ENCODE data around the gene MAP2K5.

Gene MAP2K5

DNA sequence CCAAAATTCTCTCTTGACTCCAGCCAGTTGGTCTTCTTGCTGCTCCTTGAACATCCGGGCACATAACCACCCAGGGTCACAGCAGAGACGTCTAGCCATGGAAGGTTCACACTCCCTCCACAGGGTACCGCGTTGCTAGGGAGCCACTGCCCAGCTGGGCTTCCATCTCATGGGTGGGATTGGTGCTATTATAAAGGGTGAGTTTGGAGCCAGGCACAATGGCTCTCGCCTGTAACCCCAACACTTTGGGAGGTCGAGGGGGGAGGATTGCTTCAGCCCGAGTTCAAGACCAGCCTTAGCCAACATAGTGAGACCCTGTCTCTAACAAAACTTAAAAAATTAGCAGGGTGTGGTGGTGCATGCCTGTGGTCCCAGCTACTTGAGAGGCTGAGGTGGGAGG lies 265.3 kb downstream of the MAP2K5 start:
- no peak overlapping the region for H3K9ac ChIP-seq (ENCODE audit: low read depth, low read length, poor library complexity)
- H3K23ac ChIP-seq (ENCODE audit: low read depth, low read length, poor library complexity) = no peak overlapping the region
- no peak overlapping the region for H4K8ac ChIP-seq (ENCODE audit: low read depth, low read length)
- H3K79me1 ChIP-seq (ENCODE audit: low read depth, low read length) = no peaks in the 10 kb centered on the region
- H3K27ac ChIP-seq (replicated peaks; ENCODE audit: low read length) = no peak overlapping the region
- no peak overlapping the region for H3K4me2 ChIP-seq (ENCODE audit: insufficient read depth, low read length, poor library complexity, severe bottlenecking)
- no peaks in the 10 kb centered on the region for H3K27me3 ChIP-seq (ENCODE audit: control insufficient read depth in 3 of 3, insufficient read depth in 3 of 3, low read depth in 1 of 3, low read length in 3 of 3)
- H2BK12ac ChIP-seq (ENCODE audit: low read length) = no peak overlapping the region
- H2BK120ac ChIP-seq (ENCODE audit: low read depth, low read length) = no peak overlapping the region
- no peak overlapping the region for H4K91ac ChIP-seq (ENCODE audit: low read depth, low read length, poor library complexity)
- no peak overlapping the region for H2BK5ac ChIP-seq (ENCODE audit: low read length)
- H3K14ac ChIP-seq (ENCODE audit: low read length) = no peak overlapping the region
- H3K4me3 ChIP-seq (ENCODE audit: low read length in 2 of 2) = no peak overlapping the region
- no peak overlapping the region for H3K18ac ChIP-seq (ENCODE audit: low read length)
- no peak for DNase-seq (ENCODE audit: low spot score)
- WGBS, 2 donors (ENCODE audit: extremely low coverage in 2 of 2, insufficient read length in 2 of 2, insufficient replicate concordance in 1 of 2) = no CpG with 5 or more reads among the region's 7 CpGs
- no peaks in the 10 kb centered on the region for H3K9me3 ChIP-seq (replicated peaks in 1 of 2; ENCODE audit: control insufficient read depth in 2 of 2, insufficient read depth in 1 of 2, low read depth in 1 of 2, low read length in 2 of 2)
- H3K36me3 ChIP-seq (replicated peaks in 1 of 2; ENCODE audit: control insufficient read depth in 2 of 2, insufficient read depth in 2 of 2, low read length in 2 of 2) = no peaks in the 10 kb centered on the region
- H3K4me1 ChIP-seq (ENCODE audit: control insufficient read depth in 2 of 2, insufficient read depth in 1 of 2, low read depth in 1 of 2, low read length in 2 of 2) = peaks cover 22 to 42% of the 10 kb centered on the region in 2 donors
- no peak overlapping the region for H3K4ac ChIP-seq (ENCODE audit: low read length)
- H2AK5ac ChIP-seq (ENCODE audit: low read depth, low read length) = no peak overlapping the region
- H2AFZ ChIP-seq (ENCODE audit: low read length) = no peak overlapping the region
- H2BK15ac ChIP-seq (ENCODE audit: low read length) = no peak overlapping the region

DNA sequence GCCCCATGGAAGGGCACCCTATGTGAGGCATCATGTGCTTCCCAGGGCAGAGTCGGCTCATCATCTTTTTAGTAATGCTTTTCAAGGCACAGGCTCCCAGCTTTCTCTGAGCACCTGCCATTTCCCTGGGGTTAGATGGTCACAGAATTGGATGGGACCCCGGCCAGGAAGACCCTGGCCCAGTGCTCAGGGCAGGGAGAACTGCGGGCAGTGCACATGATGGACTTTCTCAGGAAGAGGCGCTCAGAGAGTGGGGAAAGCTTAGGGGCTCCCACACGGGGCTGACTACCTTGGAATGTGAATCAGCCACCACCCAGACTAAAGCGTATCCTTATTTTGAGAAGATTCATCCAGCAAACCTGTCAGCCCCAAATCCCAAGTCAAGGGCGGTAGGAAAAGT lies 266.3 kb downstream of the MAP2K5 start:
- Histone ChIP-seq H3K4me1 (ENCODE audit: control insufficient read depth in 2 of 2, insufficient read depth in 1 of 2, low read depth in 1 of 2, low read length in 2 of 2) (peaks cover 20 to 41% of the 10 kb centered on the region in 2 donors), H3K23ac (ENCODE audit: low read depth, low read length, poor library complexity) (no peak overlapping the region), H3K9ac (ENCODE audit: low read depth, low read length, poor library complexity) (no peak overlapping the region), H2BK12ac (ENCODE audit: low read length) (no peak overlapping the region), H3K79me1 (ENCODE audit: low read depth, low read length) (no peaks in the 10 kb centered on the region), H3K14ac (ENCODE audit: low read length) (no peak overlapping the region), H2AFZ (ENCODE audit: low read length) (no peak overlapping the region), H3K27me3 (ENCODE audit: control insufficient read depth in 3 of 3, insufficient read depth in 3 of 3, low read depth in 1 of 3, low read length in 3 of 3) (no peaks in the 10 kb centered on the region), H3K4ac (ENCODE audit: low read length) (no peak overlapping the region), H3K4me2 (ENCODE audit: insufficient read depth, low read length, poor library complexity, severe bottlenecking) (no peak overlapping the region), H2BK5ac (ENCODE audit: low read length) (no peak overlapping the region), H2AK5ac (ENCODE audit: low read depth, low read length) (no peak overlapping the region), H3K4me3 (ENCODE audit: low read length in 2 of 2) (no peak overlapping the region), H2BK120ac (ENCODE audit: low read depth, low read length) (no peak overlapping the region), H3K9me3 (replicated peaks in 1 of 2; ENCODE audit: control insufficient read depth in 2 of 2, insufficient read depth in 1 of 2, low read depth in 1 of 2, low read length in 2 of 2) (no peaks in the 10 kb centered on the region), H3K18ac (ENCODE audit: low read length) (no peak overlapping the region), H4K8ac (ENCODE audit: low read depth, low read length) (no peak overlapping the region), H3K36me3 (replicated peaks in 1 of 2; ENCODE audit: control insufficient read depth in 2 of 2, insufficient read depth in 2 of 2, low read length in 2 of 2) (no peaks in the 10 kb centered on the region), H3K27ac (replicated peaks; ENCODE audit: low read length) (no peak overlapping the region), H4K91ac (ENCODE audit: low read depth, low read length, poor library complexity) (no peak overlapping the region), H2BK15ac (ENCODE audit: low read length) (no peak overlapping the region)
- no CpG with 5 or more reads among the region's 7 CpGs for WGBS, 2 donors (ENCODE audit: extremely low coverage in 2 of 2, insufficient read length in 2 of 2, insufficient replicate concordance in 1 of 2)
- DNase-seq (ENCODE audit: low spot score) = no peak

DNA sequence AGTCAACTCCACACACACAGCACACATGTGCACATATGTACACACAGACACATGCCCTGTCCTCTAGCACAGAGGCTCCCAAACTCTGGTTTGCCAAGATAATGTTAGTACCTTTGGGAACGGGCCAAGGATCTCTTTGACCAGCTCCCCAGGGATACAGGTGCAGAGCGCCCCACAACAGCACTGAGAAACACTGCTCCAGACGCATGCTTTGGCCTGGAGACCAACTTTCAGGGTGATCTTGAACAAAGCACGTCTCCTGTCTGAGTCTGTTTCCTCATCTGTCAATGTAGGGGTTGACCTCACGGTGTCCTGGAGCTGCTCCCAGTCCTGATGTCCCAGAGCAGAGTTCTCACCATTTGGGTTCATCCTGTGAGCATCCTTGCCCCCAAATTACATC lies 266.9 kb downstream of the MAP2K5 start:
- H3K4ac ChIP-seq (ENCODE audit: low read length) = no peak overlapping the region
- no peak overlapping the region for H4K91ac ChIP-seq (ENCODE audit: low read depth, low read length, poor library complexity)
- H3K79me1 ChIP-seq (ENCODE audit: low read depth, low read length) = no peaks in the 10 kb centered on the region
- no peaks in the 10 kb centered on the region for H3K27me3 ChIP-seq (ENCODE audit: control insufficient read depth in 3 of 3, insufficient read depth in 3 of 3, low read depth in 1 of 3, low read length in 3 of 3)
- no peak overlapping the region for H3K14ac ChIP-seq (ENCODE audit: low read length)
- no peak overlapping the region for H2BK120ac ChIP-seq (ENCODE audit: low read depth, low read length)
- H3K4me2 ChIP-seq (ENCODE audit: insufficient read depth, low read length, poor library complexity, severe bottlenecking) = no peak overlapping the region
- no peak overlapping the region for H2AFZ ChIP-seq (ENCODE audit: low read length)
- H3K9me3 ChIP-seq (replicated peaks in 1 of 2; ENCODE audit: control insufficient read depth in 2 of 2, insufficient read depth in 1 of 2, low read depth in 1 of 2, low read length in 2 of 2) = no peaks in the 10 kb centered on the region
- no peak overlapping the region for H4K8ac ChIP-seq (ENCODE audit: low read depth, low read length)
- H2BK12ac ChIP-seq (ENCODE audit: low read length) = no peak overlapping the region
- no peak overlapping the region for H2BK5ac ChIP-seq (ENCODE audit: low read length)
- no peak overlapping the region for H3K9ac ChIP-seq (ENCODE audit: low read depth, low read length, poor library complexity)
- no peak for DNase-seq (ENCODE audit: low spot score)
- H3K36me3 ChIP-seq (replicated peaks in 1 of 2; ENCODE audit: control insufficient read depth in 2 of 2, insufficient read depth in 2 of 2, low read length in 2 of 2) = no peaks in the 10 kb centered on the region
- H3K18ac ChIP-seq (ENCODE audit: low read length) = no peak overlapping the region
- no peak overlapping the region for H2BK15ac ChIP-seq (ENCODE audit: low read length)
- no peak overlapping the region for H3K27ac ChIP-seq (replicated peaks; ENCODE audit: low read length)
- no peak overlapping the region for H3K23ac ChIP-seq (ENCODE audit: low read depth, low read length, poor library complexity)
- no peak overlapping the region for H3K4me3 ChIP-seq (ENCODE audit: low read length in 2 of 2)
- no peak overlapping the region for H2AK5ac ChIP-seq (ENCODE audit: low read depth, low read length)
- WGBS, 2 donors (ENCODE audit: extremely low coverage in 2 of 2, insufficient read length in 2 of 2, insufficient replicate concordance in 1 of 2) = no CpG with 5 or more reads among the region's 5 CpGs
- H3K4me1 ChIP-seq (ENCODE audit: control insufficient read depth in 2 of 2, insufficient read depth in 1 of 2, low read depth in 1 of 2, low read length in 2 of 2) = peaks cover 14 to 34% of the 10 kb centered on the region in 2 donors

DNA sequence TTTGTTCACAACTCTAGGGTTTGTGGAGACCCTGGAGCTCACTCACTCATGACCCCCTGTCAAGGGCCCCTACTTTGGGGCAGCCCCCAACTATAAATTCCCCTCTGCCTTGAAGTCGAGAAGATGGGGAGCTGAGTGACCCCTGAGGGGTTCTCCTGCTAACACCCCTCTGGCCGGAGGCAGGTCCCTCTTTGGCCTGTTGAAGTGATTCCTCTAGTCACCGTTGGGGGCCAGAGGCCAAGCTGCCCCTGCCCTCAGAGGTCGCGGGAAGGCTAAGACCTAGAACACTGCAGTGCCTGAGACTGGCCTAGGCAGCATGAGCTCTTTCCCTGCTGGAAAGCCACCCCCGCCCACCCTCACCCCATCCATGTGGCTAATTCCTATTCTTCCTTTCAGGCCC lies 267.4 kb downstream of the MAP2K5 start:
- H3K4me3 ChIP-seq (ENCODE audit: low read length in 2 of 2) = no peak overlapping the region
- no peaks in the 10 kb centered on the region for H3K27me3 ChIP-seq (ENCODE audit: control insufficient read depth in 3 of 3, insufficient read depth in 3 of 3, low read depth in 1 of 3, low read length in 3 of 3)
- H3K79me1 ChIP-seq (ENCODE audit: low read depth, low read length) = no peaks in the 10 kb centered on the region
- H2BK120ac ChIP-seq (ENCODE audit: low read depth, low read length) = no peak overlapping the region
- no peak overlapping the region for H3K14ac ChIP-seq (ENCODE audit: low read length)
- H3K23ac ChIP-seq (ENCODE audit: low read depth, low read length, poor library complexity) = no peak overlapping the region
- H3K9ac ChIP-seq (ENCODE audit: low read depth, low read length, poor library complexity) = no peak overlapping the region
- no peaks in the 10 kb centered on the region for H3K36me3 ChIP-seq (replicated peaks in 1 of 2; ENCODE audit: control insufficient read depth in 2 of 2, insufficient read depth in 2 of 2, low read length in 2 of 2)
- WGBS, 2 donors (ENCODE audit: extremely low coverage in 2 of 2, insufficient read length in 2 of 2, insufficient replicate concordance in 1 of 2) = no CpG with 5 or more reads among the region's 6 CpGs
- no peak overlapping the region for H2BK5ac ChIP-seq (ENCODE audit: low read length)
- no peak overlapping the region for H2BK15ac ChIP-seq (ENCODE audit: low read length)
- H3K9me3 ChIP-seq (replicated peaks in 1 of 2; ENCODE audit: control insufficient read depth in 2 of 2, insufficient read depth in 1 of 2, low read depth in 1 of 2, low read length in 2 of 2) = no peaks in the 10 kb centered on the region
- no peak overlapping the region for H2AFZ ChIP-seq (ENCODE audit: low read length)
- no peak for DNase-seq (ENCODE audit: low spot score)
- H3K4me1 ChIP-seq (ENCODE audit: control insufficient read depth in 2 of 2, insufficient read depth in 1 of 2, low read depth in 1 of 2, low read length in 2 of 2) = peaks cover 10 to 30% of the 10 kb centered on the region in 2 donors
- no peak overlapping the region for H3K4me2 ChIP-seq (ENCODE audit: insufficient read depth, low read length, poor library complexity, severe bottlenecking)
- no peak overlapping the region for H3K18ac ChIP-seq (ENCODE audit: low read length)
- H2BK12ac ChIP-seq (ENCODE audit: low read length) = no peak overlapping the region
- H3K27ac ChIP-seq (replicated peaks; ENCODE audit: low read length) = no peak overlapping the region
- H2AK5ac ChIP-seq (ENCODE audit: low read depth, low read length) = no peak overlapping the region
- H3K4ac ChIP-seq (ENCODE audit: low read length) = no peak overlapping the region
- no peak overlapping the region for H4K8ac ChIP-seq (ENCODE audit: low read depth, low read length)
- H4K91ac ChIP-seq (ENCODE audit: low read depth, low read length, poor library complexity) = no peak overlapping the region

Data from neuronal stem cell (in vitro differentiated cells).